ENCODE data around the gene KLF11. TPM values are rescaled to one million over a fixed set of nuclear protein-coding genes. Genes with fewer than 3 reads are reported as not detected.
"Not testable (repeated sequence)": the region's sequence is repeated elsewhere in the genome, so short reads cannot be mapped to it uniquely, and the experiment has no call there.

Gene KLF11
- polyA plus RNA-seq, 2 of the 4 experiments (the other 2 are of a cell fraction): 2.8 to 8.2 TPM

DNA sequence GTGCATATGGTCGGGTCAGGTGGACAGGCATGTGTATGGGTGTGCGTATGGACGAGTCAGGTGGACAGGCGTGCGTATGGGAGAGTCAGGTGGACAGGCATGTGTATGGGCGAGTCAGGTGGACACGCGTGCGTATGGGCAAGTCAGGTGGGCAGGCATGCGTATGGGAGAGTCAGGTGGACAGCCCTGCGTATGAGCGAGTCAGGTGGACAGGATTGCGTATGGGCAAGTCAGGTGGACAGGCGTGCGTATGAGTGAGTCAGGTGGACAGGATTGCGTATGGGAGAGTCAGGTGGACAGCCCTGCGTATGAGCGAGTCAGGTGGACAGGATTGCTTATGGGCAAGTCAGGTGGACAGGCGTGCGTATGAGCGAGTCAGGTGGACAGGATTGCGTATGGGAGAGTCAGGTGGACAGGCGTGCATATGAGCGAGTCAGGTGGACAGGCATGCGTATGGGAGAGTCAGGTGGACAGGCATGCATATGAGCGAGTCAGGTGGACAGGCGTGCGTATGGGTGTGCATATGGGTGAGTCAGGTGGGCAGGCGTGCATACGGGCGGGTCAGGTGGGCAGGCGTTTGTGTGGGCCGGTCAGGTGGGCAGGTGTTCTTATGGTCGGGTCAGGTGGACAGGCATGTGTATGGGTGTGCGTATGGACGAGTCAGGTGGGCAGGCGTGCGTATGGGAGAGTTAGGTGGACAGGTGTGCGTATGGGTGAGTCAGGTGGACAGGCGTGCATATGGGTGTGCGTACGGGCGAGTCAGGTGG is 29.5 kb upstream of the KLF11 start:
- CTCF ChIA-PET; H3K4me3 ChIP-seq; H3K27ac ChIP-seq; H3K4me1 ChIP-seq; ATAC-seq; H3K4me2 ChIP-seq; FAIRE-seq; DNase-seq (ENCODE audit: low read depth in 1 of 2, low spot score in 1 of 2); POLR2A ChIA-PET: not testable (repeated sequence)
- peaks cover 12% of the 10 kb centered on the region; the same call in 2 of the 3 replicates for H3K9me3 ChIP-seq
- 74% methylated on average over 43 of the region's 43 CpGs for WGBS (ENCODE audit: missing lambda C conversion rate)

- CTCF ChIA-PET: no interaction called here
- Histone ChIP-seq H3K9me3 (peaks cover 12% of the 10 kb centered on the region; the same call in 2 of the 3 replicates), H3K4me1 (no peaks in the 10 kb centered on the region), H3K4me2 (no peak overlapping the region), H3K4me3 (no peak overlapping the region), H3K27ac (no peak overlapping the region)
- no peak for ATAC-seq
- POLR2A ChIA-PET: no interaction called here
- FAIRE-seq: no peak
- DNase-seq (ENCODE audit: low read depth in 1 of 2, low spot score in 1 of 2): no peak
- no peak for TF ChIP-seq KDM5A (IDR thresholded peaks at IDR 0.05)
- no peak for TF ChIP-seq MAZ (IDR thresholded peaks at IDR 0.05; ENCODE audit: borderline replicate concordance, low read depth, low read length)
- no peak for TF ChIP-seq RFX5 (IDR thresholded peaks at IDR 0.05)
- TF ChIP-seq SMC3 (IDR thresholded peaks at IDR 0.05): no peak
- no peak for TF ChIP-seq TFCP2L1 (CRISPR knock-in tag; IDR thresholded peaks at IDR 0.05)
- TF ChIP-seq NPAS2 (CRISPR knock-in tag; IDR thresholded peaks at IDR 0.05; ENCODE audit: borderline replicate concordance): no peak
- no peak for TF ChIP-seq CHD4 (IDR thresholded peaks at IDR 0.05; ENCODE audit: borderline replicate concordance)
- TF ChIP-seq TP53 (CRISPR knock-in tag; IDR thresholded peaks at IDR 0.05): no peak
- TF ChIP-seq ESRRA (IDR thresholded peaks at IDR 0.05; ENCODE audit: borderline replicate concordance, low read length): no peak
- TF ChIP-seq MAX (IDR thresholded peaks at IDR 0.05): no peak
- no peak for TF ChIP-seq FOSB (CRISPR knock-in tag; IDR thresholded peaks at IDR 0.05)
- no peak for TF ChIP-seq POLR2A (IDR thresholded peaks at IDR 0.05; ENCODE audit: low read length)
- TF ChIP-seq ZFP36 (IDR thresholded peaks at IDR 0.05; ENCODE audit: borderline replicate concordance, partially characterized antibody): no peak
- TF ChIP-seq EHMT2 (IDR thresholded peaks at IDR 0.05; ENCODE audit: low read depth): no peak
- no peak for TF ChIP-seq MAFK (IDR thresholded peaks at IDR 0.05; ENCODE audit: partially characterized antibody)
- TF ChIP-seq FOSL2 (IDR thresholded peaks at IDR 0.05): no peak
- no peak for TF ChIP-seq FOSL2 (CRISPR knock-in tag; IDR thresholded peaks at IDR 0.05)
- no peak for TF ChIP-seq JUNB (IDR thresholded peaks at IDR 0.05)
- 48% methylated on average over 42 of the region's 42 CpGs for WGBS (ENCODE audit: missing lambda C conversion rate)
These were observed 28.7 kb upstream of the KLF11 start for GRCh38 chr2:10014418-10015190.

DNA sequence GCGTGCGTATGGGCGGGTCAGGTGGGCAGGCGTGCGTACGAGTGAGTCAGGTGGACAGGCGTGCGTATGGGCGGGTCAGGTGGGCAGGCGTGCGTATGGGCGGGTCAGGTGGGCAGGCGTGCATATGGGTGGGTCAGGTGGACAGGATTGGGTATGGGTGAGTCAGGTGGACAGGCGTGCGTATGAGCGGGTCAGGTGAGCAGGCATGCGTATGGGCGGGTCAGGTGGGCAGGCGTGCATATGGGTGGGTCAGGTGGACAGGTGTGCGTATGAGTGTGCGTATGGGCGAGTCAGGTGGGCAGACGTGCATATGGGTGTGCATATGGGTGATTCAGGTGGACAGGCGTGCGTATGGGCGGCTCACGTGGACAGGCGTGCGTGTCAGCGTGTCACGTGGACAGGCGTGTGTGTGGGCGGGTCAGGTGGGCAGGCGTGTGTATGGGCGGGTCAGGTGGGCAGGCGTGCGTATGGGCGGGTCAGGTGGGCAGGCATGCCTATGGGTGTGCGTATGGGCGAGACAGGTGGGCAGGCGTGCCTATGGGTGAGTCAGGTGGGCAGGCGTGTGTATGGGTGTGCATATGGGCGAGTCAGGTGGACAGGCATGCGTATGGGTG is 27.9 kb upstream of the KLF11 start:
- POLR2A ChIA-PET; H3K4me3 ChIP-seq; H3K4me2 ChIP-seq; H3K4me1 ChIP-seq; DNase-seq (ENCODE audit: low read depth in 1 of 2, low spot score in 1 of 2); ATAC-seq; H3K27ac ChIP-seq; CTCF ChIA-PET; FAIRE-seq: not testable (repeated sequence)
- H3K9me3 ChIP-seq: peaks cover 12% of the 10 kb centered on the region; the same call in 2 of the 3 replicates
- WGBS (ENCODE audit: missing lambda C conversion rate): 87% methylated on average over 42 of the region's 44 CpGs
